HG02943 (cell line): Measurements from ENCODE around the gene AGTR1.
"Not testable (repeated sequence)": the region's sequence is repeated elsewhere in the genome, so short reads cannot be mapped to it uniquely, and the experiment has no call there.

Experiments used
- ATAC-seq: cut with Tn5 transposase; IDR thresholded peaks from one replicate; pipeline ENCODE4 v1.9.1; 2021; ENCODE audit warnings: mild to moderate bottlenecking, low read depth, moderate library complexity; ENCODE audit not compliant: unreplicated experiment

AGTR1 gene

GRCh38 chr3:148717885-148718561 is 20.3 kb downstream of the AGTR1 start:
- ATAC-seq: no peak

- no peak for ATAC-seq
These were observed 21.5 kb downstream of the AGTR1 start for GRCh38 chr3:148718982-148719862.

DNA sequence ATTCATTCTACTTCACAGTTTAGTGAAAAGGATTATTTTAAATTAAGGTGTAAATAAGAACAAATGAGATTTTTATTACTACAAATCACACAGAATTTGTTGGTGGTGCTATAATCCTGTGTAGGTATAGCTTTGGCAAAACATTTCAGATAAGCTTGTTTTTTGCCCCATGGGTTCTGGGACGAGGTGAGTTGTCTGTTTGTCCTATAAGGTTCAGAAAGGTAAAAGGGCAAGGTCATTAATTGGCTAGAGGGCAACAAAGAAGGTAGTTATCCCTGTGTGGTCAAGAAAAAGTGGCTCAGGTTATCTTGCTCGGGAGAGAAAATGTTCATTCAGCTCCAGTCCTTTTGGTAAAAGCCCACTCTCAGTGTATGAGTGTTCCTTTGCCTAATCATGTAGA is 23.2 kb downstream of the AGTR1 start:
- ATAC-seq: no peak

- ATAC-seq: no peak
These were observed 25.9 kb downstream of the AGTR1 start for GRCh38 chr3:148723631-148724030.

DNA sequence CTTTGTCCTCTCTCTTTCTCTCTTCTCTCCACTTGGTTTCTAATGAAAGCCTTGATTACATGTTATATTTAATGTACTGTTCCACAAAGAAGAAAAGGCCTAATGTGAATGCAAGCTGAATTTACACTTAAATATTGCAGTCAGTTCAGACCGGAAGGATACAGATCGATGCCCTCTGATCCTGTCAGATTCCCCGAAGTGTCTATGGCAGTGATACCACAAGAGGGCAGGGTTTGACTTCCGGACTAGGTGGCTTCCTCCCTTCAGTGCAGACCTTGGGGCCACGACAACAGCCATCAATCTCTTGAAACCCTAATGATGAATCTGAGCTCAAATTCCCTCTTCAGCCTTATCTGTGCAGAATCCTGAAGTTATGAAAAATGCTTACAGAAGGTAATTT is 29.5 kb downstream of the AGTR1 start:
- ATAC-seq: no peak

DNA sequence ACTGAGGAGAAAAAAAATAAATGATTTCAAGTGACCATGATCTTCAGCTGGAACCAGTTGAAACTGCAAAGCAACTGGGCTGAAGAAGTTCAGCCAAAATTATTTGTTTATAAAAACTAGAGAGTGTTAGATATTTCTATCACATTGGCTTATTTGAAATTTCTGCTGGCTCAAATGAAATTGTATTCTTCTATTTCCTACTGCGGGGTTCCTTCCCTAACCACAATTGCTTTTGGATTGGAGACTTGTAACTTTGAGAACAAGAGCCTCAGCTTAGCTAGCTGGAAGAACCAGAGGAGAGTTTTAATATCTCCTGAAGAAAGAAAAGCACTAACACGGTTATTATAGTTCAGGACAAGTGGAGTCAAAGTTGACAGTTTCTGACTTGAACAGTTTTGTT is 31.1 kb downstream of the AGTR1 start:
- no peak for ATAC-seq

- no peak for ATAC-seq
These were observed 31.9 kb downstream of the AGTR1 start for GRCh38 chr3:148729476-148730055.

- no peak for ATAC-seq
These were observed 33.0 kb downstream of the AGTR1 start for GRCh38 chr3:148730676-148731075.

DNA sequence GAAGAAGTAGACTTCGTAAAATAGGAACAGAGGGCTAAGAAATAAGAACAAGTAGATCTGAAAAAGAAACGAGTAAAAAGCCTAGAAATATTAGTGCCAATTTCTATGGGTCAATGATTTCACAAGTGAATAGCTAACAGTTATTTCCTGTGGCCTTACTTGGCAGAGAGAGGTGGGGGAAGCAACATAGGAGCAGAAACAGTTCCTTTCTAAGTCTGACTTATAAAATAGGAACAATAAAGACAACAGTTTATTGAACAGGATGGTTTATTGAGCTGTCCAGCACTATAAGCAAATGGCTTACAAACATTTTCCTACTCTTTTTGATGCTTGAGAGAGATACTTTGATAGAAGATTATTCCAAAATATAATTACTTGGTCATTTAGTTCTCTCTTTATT is 37.9 kb downstream of the AGTR1 start:
- no peak for ATAC-seq

- no peak for ATAC-seq
These were observed 38.4 kb downstream of the AGTR1 start for GRCh38 chr3:148736086-148736485.

DNA sequence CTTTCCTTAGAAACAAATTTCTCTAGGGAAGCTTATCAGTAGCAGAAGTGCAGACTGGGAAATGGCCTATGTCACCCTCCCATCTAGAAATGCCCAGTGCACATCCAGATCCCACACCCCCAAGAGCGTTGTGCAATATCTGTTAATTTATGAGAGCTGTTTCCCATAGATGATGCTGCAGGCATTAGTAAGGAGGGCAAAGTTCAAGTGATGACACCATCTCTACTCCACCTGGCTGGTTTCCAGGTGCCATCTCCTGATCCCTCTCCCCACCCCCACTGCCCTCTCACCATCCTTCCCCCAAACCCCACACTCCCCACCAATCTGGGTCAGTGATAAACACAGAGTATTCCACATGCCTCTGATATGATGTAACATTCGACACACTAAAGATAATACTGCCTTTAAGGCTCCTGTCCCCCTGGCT is 39.4 kb downstream of the AGTR1 start:
- ATAC-seq: no peak

GRCh38 chr3:148739720-148740119 is 42.0 kb downstream of the AGTR1 start:
- no peak for ATAC-seq

DNA sequence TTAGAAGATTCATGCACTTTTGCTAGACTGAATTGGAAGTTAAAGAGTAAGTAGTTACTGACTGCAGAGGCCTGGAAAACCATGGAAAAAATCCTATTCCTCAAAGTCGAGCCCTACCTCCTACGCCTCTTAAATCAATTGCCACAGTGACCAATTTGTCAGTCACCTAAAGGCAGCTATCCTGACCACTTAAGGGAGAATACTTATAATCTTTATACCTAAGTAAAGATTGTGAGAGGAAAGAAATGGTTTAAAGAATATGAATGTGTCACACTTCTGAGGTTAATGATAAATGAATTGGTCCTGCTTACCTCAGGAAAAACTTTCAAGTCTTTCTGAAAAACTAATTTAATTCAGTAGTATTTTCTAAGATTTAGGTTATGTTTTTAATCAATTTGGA is 42.6 kb downstream of the AGTR1 start:
- ATAC-seq: no peak

DNA sequence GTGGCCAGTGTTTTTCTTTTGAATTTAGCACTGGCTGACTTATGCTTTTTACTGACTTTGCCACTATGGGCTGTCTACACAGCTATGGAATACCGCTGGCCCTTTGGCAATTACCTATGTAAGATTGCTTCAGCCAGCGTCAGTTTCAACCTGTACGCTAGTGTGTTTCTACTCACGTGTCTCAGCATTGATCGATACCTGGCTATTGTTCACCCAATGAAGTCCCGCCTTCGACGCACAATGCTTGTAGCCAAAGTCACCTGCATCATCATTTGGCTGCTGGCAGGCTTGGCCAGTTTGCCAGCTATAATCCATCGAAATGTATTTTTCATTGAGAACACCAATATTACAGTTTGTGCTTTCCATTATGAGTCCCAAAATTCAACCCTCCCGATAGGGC is 43.5 kb downstream of the AGTR1 start:
- ATAC-seq: no peak

DNA sequence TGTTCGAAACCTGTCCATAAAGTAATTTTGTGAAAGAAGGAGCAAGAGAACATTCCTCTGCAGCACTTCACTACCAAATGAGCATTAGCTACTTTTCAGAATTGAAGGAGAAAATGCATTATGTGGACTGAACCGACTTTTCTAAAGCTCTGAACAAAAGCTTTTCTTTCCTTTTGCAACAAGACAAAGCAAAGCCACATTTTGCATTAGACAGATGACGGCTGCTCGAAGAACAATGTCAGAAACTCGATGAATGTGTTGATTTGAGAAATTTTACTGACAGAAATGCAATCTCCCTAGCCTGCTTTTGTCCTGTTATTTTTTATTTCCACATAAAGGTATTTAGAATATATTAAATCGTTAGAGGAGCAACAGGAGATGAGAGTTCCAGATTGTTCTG is 44.4 kb downstream of the AGTR1 start:
- no peak for ATAC-seq

DNA sequence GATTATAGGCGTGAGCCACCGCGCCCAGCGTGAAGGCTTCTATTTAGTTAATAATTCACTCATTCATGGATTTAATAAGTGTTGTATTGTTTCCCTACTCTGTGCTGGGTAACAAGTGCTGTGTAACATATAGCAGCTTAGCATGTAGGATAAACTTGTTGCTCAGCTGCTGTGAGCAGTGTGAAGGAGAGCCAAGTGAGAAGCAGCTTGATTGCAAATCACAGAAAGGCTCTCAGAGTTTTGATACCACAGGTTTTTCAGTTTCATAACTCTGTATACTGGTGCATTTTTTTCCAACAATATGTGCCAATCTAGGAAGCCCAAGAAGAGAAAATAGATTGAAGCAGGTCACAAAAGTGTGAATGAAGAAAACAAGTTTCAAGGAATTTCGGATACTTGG is 48.4 kb downstream of the AGTR1 start:
- no peak for ATAC-seq

DNA sequence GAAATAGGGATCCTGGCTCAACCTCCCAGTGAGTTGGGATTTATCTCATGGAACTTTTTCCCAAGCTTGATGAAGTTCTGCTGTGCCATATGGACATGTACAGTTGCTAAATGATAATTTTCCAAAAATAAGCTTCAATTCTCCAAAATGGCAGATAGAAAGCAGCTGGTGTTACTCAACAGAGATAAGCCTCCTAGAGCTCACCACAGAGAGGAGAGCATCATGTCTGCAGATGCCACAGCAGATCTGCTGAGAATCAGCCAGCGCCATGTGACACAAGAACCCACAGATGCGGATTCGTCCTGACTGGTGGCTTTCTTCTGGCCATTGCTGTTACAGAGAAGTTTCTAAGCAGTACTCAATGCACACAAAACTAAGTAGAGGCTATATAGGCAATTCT is 50.6 kb downstream of the AGTR1 start:
- ATAC-seq: no peak

- no peak for ATAC-seq
These were observed 52.6 kb downstream of the AGTR1 start for GRCh38 chr3:148750296-148750695.

GRCh38 chr3:148751461-148751860 is 53.8 kb downstream of the AGTR1 start:
- ATAC-seq: no peak

DNA sequence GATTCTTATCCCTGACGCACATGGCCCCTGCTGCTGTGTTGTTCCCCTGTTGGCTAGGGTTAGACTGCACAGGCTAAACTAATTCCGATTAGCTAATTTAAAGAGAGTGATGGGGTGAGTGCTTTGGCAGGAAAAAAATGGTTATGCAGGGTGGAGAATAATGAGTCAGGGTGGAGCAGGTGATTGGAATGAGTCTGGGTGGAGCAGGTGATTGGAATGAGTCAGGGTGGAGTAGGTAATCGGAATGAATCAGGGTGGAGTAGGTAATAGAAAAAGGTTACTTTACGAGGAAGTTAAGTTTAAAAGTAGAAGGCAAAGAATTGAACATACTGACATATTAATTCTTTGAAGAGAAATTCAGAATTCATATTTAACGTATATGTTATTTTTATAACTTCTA is 55.7 kb downstream of the AGTR1 start:
- not testable (repeated sequence) for ATAC-seq

DNA sequence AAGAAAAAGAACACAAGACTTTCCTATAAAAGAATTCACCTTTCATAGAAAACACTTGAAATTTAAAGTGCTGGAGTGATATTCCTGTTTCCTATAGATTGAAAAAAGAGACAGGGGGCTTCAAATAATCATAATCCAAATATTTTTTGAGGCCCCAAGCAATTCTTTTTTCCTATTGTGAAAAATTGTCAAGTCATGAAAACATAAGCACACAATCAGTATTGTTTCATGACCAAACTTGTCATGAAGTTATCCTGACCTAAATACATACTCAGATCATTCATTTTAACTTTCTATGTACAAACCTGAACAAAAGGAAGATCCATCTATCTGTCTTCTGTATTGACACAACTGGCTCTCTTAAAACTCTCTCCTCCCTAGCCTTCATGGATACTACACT is 57.9 kb downstream of the AGTR1 start:
- no peak for ATAC-seq

- ATAC-seq: no peak
These were observed 58.6 kb downstream of the AGTR1 start for GRCh38 chr3:148756311-148756710.
